ENCODE measurements around the gene PRKN.

The PRKN gene

GRCh38 chr6:162237331-162237730, 490.2 kb downstream of the PRKN start:
- no peak overlapping the region for H3K27ac ChIP-seq (ENCODE audit: extremely low read depth, low read depth, low read length)
- no peaks in the 10 kb centered on the region for H3K4me1 ChIP-seq (ENCODE audit: control insufficient read depth, insufficient read depth, low read length)
- no peak overlapping the region for H3K4me3 ChIP-seq (ENCODE audit: low read depth, low read length)
- POLR2A ChIA-PET, result no interaction called here
- TF ChIP-seq ZNF26 (tag by site-specific recombination; IDR thresholded peaks at IDR 0.05) (no peak), ZNF521 (tag by site-specific recombination; IDR thresholded peaks at IDR 0.05) (no peak), GLIS2 (tag by site-specific recombination; IDR thresholded peaks at IDR 0.05) (no peak), PRDM10 (tag by site-specific recombination; IDR thresholded peaks at IDR 0.05) (no peak), GLIS1 (tag by site-specific recombination; IDR thresholded peaks at IDR 0.05) (no peak), ZNF670 (tag by site-specific recombination; IDR thresholded peaks at IDR 0.05; ENCODE audit: low read depth) (no peak), ZNF514 (tag by site-specific recombination; IDR thresholded peaks at IDR 0.05) (no peak)
- no peaks in the 10 kb centered on the region for H3K9me3 ChIP-seq (ENCODE audit: control insufficient read depth, insufficient read depth, low read depth, low read length)
- no peaks in the 10 kb centered on the region for H3K36me3 ChIP-seq (ENCODE audit: control insufficient read depth in 2 of 2, insufficient read depth in 1 of 2, low read length in 2 of 2)
- CTCF ChIA-PET, result no interaction called here

DNA sequence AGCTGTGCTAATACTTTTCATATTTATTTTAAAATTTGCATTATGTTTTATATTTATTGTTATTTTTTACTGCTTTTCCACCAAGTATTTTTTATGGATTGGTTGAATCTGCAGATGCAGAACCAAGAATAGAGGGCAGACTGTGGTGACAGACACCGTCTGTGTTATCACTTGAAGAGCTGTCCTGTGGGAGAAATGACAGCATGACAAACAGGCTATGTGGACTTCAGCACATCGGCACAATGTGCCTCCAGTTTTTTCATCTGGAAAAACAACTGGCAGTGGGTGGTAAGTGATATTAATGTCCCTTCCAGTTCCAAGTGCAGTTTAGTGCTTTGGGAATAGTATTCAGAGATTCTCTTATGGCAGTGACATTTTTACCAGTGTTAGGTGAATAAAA, 492.9 kb downstream of the PRKN start:
- no peaks in the 10 kb centered on the region for H3K9me3 ChIP-seq (ENCODE audit: control insufficient read depth, insufficient read depth, low read depth, low read length)
- H3K4me1 ChIP-seq (ENCODE audit: control insufficient read depth, insufficient read depth, low read length), result no peaks in the 10 kb centered on the region
- H3K36me3 ChIP-seq (ENCODE audit: control insufficient read depth in 2 of 2, insufficient read depth in 1 of 2, low read length in 2 of 2), result no peaks in the 10 kb centered on the region
- H3K27ac ChIP-seq (ENCODE audit: extremely low read depth, low read depth, low read length), result no peak overlapping the region
- TF ChIP-seq EGR2 (tag by site-specific recombination; IDR thresholded peaks at IDR 0.05; ENCODE audit: low read depth) (no peak), SCRT2 (tag by site-specific recombination; IDR thresholded peaks at IDR 0.05) (no peak), ATF2 (tag by site-specific recombination; IDR thresholded peaks at IDR 0.05; ENCODE audit: low read depth) (no peak), ZNF404 (tag by site-specific recombination; IDR thresholded peaks at IDR 0.05) (no peak), ZSCAN18 (tag by site-specific recombination; IDR thresholded peaks at IDR 0.05) (no peak), ZNF843 (tag by site-specific recombination; IDR thresholded peaks at IDR 0.05) (no peak), MYNN (tag by site-specific recombination; IDR thresholded peaks at IDR 0.05; ENCODE audit: borderline replicate concordance) (no peak), HOXC10 (CRISPR knock-in tag; IDR thresholded peaks at IDR 0.05) (no peak), ZNF2 (tag by site-specific recombination; IDR thresholded peaks at IDR 0.05) (no peak), ZNF701 (tag by site-specific recombination; IDR thresholded peaks at IDR 0.05) (no peak), ZIC2 (tag by site-specific recombination; IDR thresholded peaks at IDR 0.05) (no peak), FEZF1 (tag by site-specific recombination; IDR thresholded peaks at IDR 0.05) (no peak), ZNF48 (tag by site-specific recombination; IDR thresholded peaks at IDR 0.05) (no peak), PATZ1 (tag by site-specific recombination; IDR thresholded peaks at IDR 0.05) (no peak), ZNF37A (tag by site-specific recombination; IDR thresholded peaks at IDR 0.05) (no peak), ZNF211 (tag by site-specific recombination; IDR thresholded peaks at IDR 0.05; ENCODE audit: low read depth) (no peak), REPIN1 (tag by site-specific recombination; IDR thresholded peaks at IDR 0.05; ENCODE audit: low read depth) (no peak), ZNF391 (tag by site-specific recombination; IDR thresholded peaks at IDR 0.05; ENCODE audit: borderline replicate concordance, low read depth) (no peak)
- H3K4me3 ChIP-seq (ENCODE audit: low read depth, low read length), result no peak overlapping the region
- POLR2A ChIA-PET, result no interaction called here
- CTCF ChIA-PET, result no interaction called here
